GM18867 (cell line): ENCODE results near the gene NR3C2.

Source experiments
- ATAC-seq: cut with Tn5 transposase; IDR thresholded peaks from one replicate; pipeline ENCODE4 v1.9.1; 2021; ENCODE audit warnings: mild to moderate bottlenecking, moderate library complexity; ENCODE audit not compliant: unreplicated experiment

The NR3C2 gene

DNA sequence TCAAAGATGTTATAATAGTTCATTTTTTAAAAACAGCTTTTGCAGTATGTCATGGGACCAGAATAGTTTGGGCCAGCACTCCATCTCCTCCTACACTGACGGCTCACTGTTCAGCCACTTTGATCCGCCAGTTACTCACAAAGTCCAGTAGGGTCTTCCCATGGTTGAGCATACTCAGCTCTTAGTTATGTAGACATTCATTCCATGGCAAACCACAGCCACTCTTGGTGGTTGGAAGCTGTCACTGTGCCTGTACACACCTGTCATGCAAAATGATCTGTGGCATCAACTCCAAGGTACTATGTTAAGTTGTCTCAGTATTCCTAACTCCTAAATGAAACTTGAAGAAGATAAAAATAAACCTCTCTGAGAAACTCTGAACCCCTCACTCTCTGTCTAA, 127.2 kb downstream of the NR3C2 start:
- ATAC-seq = no peak

DNA sequence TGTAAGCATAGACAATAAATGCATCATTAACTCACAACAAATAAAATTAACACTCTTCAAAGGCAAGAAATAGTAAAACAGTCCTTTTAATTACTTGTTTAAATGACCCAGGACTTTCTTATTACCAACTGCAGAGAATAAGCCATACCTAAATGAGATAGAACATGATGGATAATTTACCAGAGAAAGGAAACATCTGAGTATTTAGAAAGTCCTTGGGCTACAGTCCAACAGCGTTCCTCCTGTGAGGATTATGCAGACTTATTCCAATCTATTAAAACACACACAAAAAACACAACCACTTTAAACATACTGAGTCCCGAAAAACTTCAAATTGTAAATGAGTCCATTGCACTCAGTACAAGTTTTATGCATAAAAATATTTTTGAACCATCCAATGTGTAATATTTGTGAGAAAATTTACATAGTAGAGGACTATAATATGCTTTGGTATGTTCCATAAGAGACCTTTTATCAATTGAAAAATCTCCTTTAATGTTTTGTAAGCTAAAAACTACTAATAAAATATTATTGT, 129.2 kb downstream of the NR3C2 start:
- ATAC-seq = no peak

DNA sequence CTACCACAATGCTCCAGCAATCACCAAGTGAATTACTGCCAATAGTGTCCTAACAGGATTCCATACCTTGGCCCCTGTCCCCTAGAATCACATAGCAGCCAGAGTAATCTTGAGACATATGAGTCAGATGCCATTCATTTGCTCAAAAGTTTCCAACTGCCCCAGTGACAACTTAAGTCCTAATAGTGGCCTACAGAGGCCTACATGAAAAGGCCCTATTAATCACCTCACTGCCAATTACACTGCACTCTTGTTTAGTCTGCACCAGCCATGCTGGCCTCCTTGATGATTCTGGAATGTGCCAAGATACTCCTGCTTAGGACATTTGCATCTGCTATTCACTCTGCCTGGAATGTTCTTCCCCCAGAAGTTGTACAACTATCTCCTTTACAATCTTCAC, 130.7 kb downstream of the NR3C2 start:
- ATAC-seq = no peak

DNA sequence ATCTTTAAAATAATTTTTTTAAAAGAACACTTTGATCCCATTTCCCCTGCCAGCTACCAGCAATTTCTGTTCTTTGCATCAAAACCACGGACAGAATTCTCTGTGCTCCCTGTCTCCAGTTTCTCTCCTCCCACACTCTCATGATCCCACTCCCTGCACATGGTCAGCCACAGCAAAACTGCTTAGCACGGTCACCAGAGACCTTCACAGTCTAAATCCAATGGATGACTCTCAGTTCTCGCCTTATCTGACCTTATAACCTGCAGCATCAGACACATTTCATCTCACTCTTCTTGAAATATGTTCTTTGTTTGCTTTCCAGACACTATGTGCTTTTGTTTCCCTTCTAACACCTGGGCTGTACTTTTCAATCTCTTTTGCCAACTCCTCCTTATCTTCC, 131.5 kb downstream of the NR3C2 start:
- ATAC-seq = no peak

DNA sequence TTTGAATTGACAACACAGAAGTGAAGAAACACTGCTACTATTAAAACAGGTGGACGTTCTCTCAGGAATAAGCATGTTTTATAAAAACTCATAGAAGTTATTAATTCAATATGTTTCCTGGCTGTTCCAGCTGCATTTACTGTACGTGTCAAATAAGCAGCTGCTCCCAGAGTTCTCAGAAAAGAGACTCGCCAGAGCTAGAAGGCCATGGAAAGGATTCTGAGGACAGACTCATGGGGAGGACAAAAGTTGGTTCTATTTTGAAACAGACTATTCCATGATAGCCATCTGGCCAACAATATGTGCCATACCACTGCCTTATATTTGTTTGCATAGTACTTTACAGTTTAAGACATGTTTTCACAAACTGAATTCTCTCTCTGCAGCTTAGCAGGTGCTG, 136.5 kb downstream of the NR3C2 start:
- no peak for ATAC-seq

DNA sequence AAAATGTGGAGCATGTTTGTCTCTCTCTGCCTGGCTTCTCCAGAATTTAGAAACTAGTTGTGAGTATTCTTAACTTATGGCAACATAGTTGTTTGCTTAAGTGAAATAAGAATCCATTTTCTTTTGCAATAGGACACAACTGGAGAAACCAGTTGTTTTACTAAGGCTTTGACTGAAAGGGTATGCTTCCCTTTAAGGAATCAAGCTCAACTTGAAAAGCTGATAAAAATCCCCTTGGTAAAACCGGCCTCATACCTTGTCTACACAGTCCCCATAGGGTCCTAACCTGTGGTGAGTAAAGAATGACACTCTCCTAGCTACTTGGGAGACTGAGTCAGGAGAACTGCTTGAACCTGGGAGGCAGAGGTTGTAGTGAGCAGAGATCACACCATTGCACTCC, 139.8 kb downstream of the NR3C2 start:
- no peak for ATAC-seq

DNA sequence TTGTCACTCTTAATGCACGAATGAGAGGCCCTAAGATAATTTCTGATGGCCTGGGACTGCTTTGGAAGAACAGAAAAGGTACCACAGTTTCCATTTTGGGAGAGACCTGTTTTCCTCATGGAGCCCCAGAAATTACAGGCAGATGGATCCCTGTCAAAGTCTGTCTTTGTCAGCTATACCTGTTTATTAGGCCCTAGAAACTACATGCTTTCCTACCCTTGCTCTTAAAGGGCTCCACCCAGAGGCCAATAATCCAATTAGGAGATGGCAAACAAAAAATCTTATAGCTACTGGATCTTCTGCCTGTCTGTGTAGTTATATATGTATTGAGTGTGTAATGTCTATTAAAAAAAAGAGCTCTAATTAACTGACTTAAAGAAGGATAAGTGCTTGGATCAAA, 141.3 kb downstream of the NR3C2 start:
- no peak for ATAC-seq

DNA sequence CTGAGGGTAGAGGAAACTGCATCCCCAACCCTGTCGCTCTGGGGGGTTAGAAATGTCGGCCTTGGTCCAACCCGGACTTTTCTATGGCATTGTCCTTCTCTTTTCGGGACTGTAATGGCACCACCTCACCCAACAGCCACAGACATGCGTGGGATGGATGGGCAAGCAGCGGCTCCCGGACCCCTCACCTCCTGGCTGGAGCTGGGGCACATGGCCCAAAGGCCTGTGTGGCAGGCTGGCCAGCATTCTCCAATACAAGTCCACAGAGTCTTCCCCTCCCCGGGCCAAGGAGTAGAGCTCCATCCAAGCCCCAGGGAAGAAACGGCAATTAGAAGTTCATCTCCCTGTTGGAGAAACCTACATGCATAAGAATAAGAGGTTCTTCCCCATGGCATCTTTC, 142.9 kb downstream of the NR3C2 start:
- no peak for ATAC-seq

DNA sequence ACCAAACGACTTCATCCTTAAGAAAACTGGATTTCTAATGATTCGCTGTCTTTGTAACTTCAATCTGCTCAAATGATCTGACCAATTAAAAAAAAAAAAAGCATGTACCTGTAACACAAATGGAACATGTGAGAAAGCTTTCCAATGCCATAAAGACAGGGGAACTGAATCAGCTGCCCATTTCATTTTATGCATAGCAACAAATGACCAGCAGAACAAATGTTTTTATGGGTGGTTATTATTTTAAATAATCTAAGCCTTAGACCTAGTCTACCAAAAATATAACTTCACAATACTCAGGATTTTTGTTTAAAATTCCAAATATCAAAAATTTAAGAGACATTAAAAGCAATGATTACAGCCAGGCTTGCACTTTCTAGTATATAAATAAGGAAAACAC, 145.7 kb downstream of the NR3C2 start:
- ATAC-seq = no peak

DNA sequence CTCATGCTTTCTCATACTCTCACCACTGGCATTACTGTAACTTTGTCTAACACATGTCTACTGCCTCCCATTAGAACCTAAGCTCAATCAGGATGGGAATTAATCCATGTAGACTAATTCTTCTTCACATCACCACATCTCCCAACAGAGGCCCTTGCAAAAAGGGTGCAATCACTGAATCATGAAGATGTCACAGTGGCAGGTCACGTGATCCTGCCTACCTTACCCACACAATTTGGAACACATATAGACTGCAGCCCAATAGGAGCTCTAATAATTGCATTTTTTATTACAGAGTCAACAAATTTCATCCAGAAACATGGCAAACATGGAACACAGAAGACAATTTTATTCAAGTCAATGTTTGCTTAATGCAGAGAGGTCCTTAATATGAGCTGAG, 146.6 kb downstream of the NR3C2 start:
- no peak for ATAC-seq

DNA sequence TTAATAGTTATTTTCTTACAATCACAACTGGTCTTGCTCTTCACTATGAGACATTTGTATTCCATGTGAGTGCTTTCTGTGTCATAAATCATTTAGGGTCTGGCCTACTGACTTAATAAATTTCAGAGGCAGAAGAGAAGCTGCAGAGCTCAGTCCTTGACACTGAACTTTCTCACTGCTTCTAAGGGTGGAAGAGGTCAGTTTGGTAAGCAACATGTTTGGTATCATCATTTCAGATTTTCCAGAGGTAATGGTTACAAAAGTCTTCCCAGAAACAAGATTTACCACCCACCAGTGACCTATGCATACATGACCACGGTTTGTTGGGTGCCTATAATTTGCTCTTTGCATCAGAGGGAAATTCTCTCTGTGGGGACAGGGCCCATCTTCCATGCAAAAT, 148.6 kb downstream of the NR3C2 start:
- ATAC-seq = no peak

DNA sequence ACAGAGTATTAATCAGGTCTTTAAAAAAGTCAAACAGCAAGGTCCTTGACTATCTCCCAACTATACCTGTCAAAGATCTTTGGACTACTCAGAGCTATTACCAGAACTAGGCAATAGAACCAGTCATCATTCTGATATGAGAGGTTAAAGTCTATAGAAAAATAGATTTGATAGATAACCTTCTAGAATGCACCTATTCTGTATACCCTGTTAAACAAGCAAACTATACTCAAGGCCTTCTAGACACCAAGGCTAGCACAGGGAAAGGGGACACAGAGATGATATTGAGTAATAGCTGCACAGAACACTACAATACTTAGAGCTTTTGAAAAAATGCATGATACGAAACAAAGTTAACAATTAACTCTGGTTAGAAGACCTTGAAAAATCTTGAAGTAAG, 149.5 kb downstream of the NR3C2 start:
- no peak for ATAC-seq

DNA sequence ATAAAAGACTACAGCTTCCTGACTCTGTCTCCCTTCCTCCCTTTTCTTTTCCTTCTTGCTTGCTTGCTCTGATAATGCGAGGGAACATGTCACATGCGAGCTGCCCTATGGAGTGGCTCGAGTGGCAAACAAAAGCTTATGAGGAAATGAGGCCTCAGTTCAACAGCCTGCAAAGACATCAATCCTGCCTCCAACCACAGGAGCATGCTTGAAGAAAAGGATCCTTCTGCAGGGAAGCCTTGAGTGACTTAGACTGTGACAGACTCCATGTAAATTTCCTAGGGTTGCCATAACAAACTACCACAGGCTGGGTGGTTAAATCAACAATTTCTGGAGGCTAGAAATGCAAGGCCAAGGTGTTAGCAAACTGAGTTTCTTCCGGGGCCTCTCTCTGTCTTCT, 152.5 kb downstream of the NR3C2 start:
- ATAC-seq = no peak

DNA sequence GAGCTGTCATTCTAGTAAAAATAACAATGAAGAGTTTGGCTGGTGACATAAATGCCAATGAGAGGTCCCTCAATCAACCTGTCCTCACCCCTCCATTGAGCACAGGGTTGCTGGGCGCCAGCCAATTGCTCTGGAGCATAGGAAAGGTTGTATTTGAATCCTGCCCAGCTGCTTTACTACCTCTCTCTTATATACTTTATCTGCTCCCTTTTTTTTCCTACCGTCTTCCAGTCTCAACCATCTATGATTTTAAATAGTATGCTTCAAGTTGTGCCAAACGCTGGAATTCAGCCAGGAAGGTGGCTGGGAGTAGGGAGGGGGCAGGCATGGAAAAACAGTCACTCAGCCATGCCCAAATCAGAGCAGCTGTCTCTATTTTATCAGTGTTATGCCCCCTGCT, 153.8 kb downstream of the NR3C2 start:
- ATAC-seq = no peak

DNA sequence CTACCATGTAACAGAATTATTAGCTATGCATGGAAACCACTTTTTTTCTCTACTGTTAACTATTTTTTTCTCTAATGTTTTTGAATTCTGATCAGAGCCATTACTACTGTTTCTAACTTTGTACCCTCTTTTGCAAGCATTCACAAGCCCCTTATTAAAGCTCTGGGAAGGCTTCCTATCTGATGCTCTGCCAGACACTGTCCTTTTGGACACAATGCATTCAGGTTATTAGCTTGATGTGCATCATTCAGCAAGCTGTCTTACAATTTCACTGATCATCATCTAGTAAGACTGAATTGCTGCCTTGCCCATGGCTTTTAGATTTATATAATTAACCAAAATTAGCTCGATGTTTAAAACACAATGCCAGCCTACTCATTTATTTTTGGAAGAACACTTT, 155.1 kb downstream of the NR3C2 start:
- ATAC-seq = no peak

DNA sequence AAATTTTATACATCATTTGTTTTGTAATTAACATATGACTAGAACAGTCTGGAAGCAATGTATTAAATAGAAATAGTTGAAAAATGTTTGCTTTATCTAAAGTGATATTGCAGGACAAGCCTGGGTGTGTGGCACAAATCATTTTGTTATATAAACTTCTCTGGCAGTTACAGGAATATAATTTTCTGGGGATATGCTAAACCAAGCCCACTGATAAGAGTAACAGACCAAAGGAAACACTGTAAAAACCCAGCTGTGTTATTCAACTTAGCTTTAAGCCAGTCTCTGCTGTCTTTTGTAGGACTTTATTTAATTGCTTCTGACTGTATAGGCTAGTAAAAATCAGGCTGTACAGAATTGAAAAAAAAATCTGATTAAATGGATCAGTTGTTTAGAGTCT, 156.2 kb downstream of the NR3C2 start:
- ATAC-seq = no peak

DNA sequence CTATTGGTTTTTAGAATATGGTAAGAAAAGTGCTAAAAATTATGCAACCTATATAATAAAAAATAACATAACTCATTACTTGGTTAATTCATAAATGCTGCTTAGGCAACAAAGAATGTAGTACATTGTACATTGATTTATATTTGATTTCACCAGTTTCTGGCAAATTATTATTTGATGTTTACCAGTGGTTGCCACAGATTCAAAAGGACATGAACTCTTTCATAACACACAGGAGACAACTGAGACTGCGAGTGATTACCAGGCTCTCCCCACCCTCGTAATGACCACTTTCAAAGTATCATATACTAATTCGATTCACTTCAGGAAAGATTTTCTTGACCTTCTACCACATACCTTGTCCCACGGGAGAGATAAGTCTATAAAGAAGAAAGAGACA, 158.5 kb downstream of the NR3C2 start:
- ATAC-seq = no peak

DNA sequence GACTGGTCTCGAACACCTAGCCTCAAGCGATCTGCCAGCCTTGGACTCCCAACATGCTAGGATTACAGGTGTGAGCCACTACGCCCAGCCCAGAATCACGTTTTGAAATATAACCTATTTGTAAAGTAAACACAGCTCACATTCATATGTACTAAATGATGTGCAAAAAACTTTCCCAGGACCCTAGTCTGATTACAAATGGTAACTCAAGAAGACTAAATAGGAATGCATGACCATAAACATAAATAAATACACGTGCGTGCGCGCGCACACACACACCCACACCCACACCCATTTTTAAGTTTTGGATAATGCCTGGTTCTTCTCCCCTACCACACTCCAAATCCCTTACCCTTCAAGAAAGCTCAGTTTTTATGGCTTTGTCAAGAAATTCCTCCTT, 163.9 kb downstream of the NR3C2 start:
- no peak for ATAC-seq

DNA sequence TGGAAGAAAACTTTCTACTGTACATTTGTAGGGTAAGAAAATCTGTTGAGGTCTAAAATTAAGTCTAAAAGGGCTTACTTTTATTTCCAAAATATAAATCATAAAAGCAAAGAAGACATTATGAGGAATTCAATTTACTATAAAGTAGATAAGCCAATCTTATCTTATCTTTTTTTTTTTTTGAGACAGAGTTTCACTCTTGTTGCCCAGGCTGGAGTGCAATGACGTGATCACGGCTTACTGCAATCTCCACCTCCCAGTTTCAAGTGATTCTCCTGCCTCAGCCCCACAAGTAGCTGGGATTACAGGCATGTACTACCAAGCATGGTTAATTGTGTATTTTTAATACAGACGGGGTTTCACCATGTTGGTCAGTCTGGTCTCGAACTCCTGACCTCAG, 166.9 kb downstream of the NR3C2 start:
- ATAC-seq = no peak

DNA sequence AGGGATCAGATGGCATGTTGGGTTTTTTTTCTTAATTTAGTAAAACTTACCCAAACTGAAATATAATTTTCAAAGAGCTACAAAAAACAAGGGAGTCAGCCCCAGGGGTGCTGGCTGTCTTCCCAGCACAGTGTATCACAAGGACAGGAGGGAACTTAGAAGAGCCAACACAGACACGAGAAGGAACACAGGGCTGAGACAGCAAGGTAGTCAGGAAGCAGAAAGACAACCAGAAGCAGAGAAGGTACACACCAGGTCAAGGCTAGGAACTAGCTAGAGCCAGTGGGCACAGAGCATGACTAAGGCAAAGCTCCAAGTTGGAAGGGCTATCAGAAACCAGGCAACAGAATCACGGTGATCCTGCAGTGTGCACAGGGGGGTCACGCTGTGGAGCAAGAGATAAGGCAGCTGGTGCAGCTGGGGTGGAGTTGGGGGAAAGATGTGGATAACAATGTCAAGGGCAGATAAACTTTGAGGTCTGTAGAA, 168.7 kb downstream of the NR3C2 start:
- no peak for ATAC-seq

DNA sequence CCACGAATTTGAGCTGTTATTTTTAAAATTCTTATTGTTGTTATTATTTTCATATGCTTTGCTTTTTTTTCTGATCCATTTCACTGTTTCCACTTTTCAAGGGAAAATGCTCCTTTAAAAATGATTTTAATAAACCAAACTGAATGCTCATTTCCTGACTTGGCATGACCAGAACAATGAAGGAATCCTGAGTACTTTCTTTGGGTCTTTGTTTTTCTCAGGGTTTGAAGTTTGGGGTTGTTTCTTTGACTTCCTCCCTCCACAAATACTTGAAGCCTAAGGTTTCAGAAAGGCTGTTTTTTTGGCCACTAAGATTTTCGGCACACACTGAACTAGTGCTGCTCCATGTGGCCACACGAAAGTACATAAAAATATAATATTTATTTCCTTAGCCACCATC, 171.0 kb downstream of the NR3C2 start:
- no peak for ATAC-seq

DNA sequence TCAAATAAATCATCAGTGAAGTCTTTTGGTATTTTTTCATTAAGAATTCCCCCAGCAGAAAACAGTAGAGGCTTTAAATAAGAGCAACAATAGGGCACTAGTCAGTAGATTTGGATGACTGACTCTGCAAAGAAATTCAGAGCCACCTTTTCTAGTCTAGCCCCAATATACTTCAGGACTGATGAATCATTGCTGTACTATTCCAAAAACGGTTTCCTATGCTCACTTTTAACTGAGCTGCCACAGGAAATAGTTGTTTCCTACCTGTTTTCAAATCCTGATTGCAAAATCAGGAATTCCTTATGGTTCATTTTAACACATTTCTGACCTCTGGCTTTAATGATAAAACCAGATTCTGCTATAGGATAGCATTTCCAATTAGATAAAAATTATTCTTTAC, 171.6 kb downstream of the NR3C2 start:
- no peak for ATAC-seq

DNA sequence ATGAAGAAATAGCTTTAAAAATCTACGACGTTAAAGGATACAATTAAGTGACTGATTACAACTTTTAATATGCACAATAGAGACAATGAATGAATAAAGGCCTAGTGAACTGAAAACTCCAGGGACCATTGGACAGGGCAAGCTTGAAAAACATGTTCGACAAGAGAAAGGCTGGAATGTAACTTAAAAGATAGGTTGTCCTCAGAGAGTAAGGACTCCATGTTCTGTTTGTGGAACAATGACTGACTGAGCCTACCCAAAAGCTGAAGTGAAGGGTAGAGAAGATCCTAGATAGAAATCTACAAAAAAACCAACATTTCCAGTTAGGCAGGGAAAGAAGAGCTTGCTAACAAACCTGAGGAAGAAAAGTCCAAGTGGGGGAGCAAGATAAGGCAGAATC, 173.4 kb downstream of the NR3C2 start:
- ATAC-seq = no peak

DNA sequence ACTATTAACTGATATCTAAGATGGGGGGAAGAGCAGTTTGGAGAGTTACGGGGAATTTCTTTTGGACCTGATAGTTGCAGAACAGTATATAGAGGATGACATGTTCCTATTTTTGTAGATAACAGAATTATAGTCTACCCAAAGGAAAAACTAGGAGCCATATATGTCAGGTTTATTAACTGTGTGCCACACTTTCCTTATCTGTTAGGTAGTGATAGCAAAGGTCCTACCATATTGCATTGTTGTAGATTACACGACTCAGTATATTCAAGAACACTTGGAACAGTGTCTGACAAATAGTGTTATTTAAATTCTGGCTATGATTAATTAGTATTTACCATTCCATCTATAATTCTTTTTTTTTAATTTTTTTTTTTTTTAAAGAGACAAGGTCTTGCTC, 175.3 kb downstream of the NR3C2 start:
- ATAC-seq = no peak
